Right lobe of liver (tissue), 6 donors: Measurements from ENCODE around the gene UBAC2. TPM values are rescaled to one million over a fixed set of nuclear protein-coding genes. Genes with fewer than 3 reads are reported as not detected.

Source experiments
- ATAC-seq, 4 donors: fragments of 200-7000 bp; cut with Tn5 transposase; one replicate each; pipeline ENCODE4 v1.9.1; 2020; ENCODE audit warnings: mild to moderate bottlenecking in 4 of 4, moderate library complexity in 4 of 4
- DNase-seq, 3 donors: peaks; one replicate each; pipeline ENCODE4 v3.0.0-alpha.2; 2020
- H3K27ac ChIP-seq, 3 donors: fragments of 200-600 bp; one replicate each; pipeline ENCODE4 v1.8.0; 2022
- H3K27me3 ChIP-seq, 2 donors: fragments of 200-600 bp; one replicate each; pipeline ENCODE4 v1.8.0; 2022
- H3K36me3 ChIP-seq, 4 donors: fragments of 200-600 bp; sonication (generic) in 1 of 4; one replicate each; pipeline versions ENCODE4 v1.5.1 to v1.8.0; 2017 to 2022; ENCODE audit warnings: control low read depth in 1 of 4
- H3K4me1 ChIP-seq, 4 donors: fragments of 200-600 bp; sonication (generic) in 1 of 4; one replicate each; pipeline versions ENCODE4 v1.5.1 to v1.8.0; 2017 to 2022; ENCODE audit warnings: control low read depth in 1 of 4
- H3K4me3 ChIP-seq, 3 donors: fragments of 200-600 bp; one replicate each; pipeline ENCODE4 v1.8.0; 2022
- H3K9me3 ChIP-seq, 4 donors: fragments of 200-600 bp; sonication (generic) in 1 of 4; one replicate each; pipeline versions ENCODE4 v1.5.1 to v1.8.0; 2017 to 2022; ENCODE audit warnings: control low read depth in 1 of 4
- POLR2A ChIP-seq: fragments of 450-650 bp; IDR thresholded peaks from one replicate; pipeline ENCODE4 v1.6.1; 2017; ENCODE audit warnings: antibody characterized with exemption, mild to moderate bottlenecking
- WGBS: methylation state at CpG from one replicate; pipeline ENCODE4 v1.1.6; 2018; ENCODE audit warnings: low coverage, low lambda C conversion rate; ENCODE audit not compliant: insufficient coverage; ENCODE audit errors: missing lambda C conversion rate; 5-methylcytosine and 5-hydroxymethylcytosine counted together
- intact Hi-C, 2 donors: fragments of 100-400 bp; cut with DNase I; formaldehyde crosslinking; loops; one replicate each; pipeline versions ENCODE4 v1.11.2 to v1.14.1; 2022
- total RNA-seq, 6 experiments: library from RNA; depleted of rRNA in 2 of 6; stranded (reverse); fragments of >200 nt in 2 of 6; fragmentation: NEBNext Ultra II Directional in 3 of 6; extraction: Animal tissue kit (Norgen Biotek cat#: 25700) in 3 of 6; gene quantifications; one replicate each; pipeline versions ENCODE4 v1.1.0 to v1.2.4, GENCODE V29; 2016 to 2023
- TF ChIP-seq, protein P1 (sequence below), 4 donors: fragments of 200-600 bp in 3 of 4; fragments of 450-650 bp in 1 of 4; IDR thresholded peaks; one replicate each; pipeline versions ENCODE4 v1.5.1 to v1.8.0; 2016 to 2022; ENCODE audit warnings: antibody characterized with exemption in 4 of 4, mild to moderate bottlenecking in 2 of 4
- donor health status: DM: no; HTN: yes; CAD: no.
- donor health status: DM: no; HTN: no; CAD: no.
- donor health status: DM: no; HTN: no; CAD: no.
- donor health status: DM: no; HTN: yes; CAD: no.
- donor health status: DM: no; HTN: yes; CAD: no.

Gene UBAC2
- total RNA-seq, 6 experiments from 2014 or later = 30.2 to 45.0 (median 37.0) TPM

DNA sequence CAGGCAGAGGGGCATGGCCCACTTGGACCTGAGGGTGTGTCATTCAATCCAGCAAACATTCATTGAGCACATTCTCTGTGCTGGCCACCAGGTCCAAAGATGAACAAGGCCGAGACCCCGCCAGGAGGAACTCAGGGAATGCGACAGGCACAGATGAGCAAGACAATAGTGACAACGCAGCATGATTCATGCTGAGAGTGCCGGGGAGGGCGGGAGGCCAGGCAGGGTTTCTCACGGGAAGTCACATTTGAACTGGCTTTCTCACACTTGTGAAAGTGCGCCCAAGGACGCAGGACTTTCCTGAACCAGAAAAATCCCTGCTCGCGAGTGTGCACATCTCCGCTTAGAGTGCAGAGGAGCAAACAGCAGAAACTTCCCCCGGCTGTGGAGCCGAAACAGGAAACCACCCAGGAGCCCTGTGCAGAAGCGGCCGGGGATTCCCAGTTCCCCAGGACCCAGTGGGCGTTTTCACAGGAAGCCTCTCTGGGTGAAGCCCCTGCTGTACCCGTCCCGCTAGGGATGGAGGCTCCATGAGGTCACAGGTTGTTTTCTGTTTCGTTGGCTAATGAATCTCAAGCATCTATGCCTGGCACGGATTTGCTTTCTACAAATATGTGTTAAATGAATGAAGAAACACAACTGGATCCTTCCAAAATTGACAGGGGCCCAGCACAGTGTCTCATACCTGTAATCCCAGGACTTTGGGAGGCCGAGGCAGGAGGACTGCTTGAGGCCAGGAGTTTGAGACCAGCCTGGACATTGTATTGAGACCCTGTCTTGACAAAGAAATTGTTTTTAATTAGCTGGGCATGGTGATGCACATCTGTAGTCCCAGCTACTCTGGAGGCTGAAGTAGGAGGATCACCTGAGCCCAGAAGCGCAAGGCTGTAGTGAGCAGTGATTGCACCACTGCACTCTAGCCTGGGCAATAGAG, 232.2 kb downstream of the UBAC2 start:
- intact Hi-C loops = loop anchor here in 1 of 2 donors (5.0 to 10.0 kb wide), 2 partner anchors 166 to 258 kb away; no protein-coding TSS in a partner anchor

DNA sequence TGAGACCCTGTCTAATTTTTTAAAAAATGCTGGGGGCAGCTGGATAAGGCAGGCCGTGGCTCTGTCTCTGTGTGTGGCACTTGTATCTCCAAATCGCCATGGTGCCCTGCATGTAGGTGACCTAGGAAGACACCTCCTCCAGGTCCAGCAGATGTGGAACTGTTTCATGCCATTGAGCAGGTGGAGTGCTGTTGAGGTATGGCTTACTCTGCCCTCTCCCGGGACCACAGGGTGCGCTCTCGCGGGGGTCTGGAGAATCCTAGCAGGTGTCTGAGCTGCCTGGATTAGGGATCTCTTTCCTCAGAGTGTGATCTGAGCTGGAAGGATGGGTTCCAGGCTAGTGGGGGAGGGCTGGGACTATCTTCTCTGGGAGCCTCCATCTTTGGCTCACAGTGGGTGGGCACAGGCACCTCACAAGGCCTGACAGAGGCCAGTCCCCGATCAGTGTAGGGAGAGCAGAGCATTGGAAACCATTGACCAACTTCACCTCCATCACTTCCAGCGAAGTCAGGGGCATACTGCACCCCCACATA, 233.0 kb downstream of the UBAC2 start:
- intact Hi-C loops = loop anchor here in 1 of 2 donors (5.0 to 10.0 kb wide), 2 partner anchors 166 to 259 kb away; no protein-coding TSS in a partner anchor
- ATAC-seq (no peak), DNase-seq (no peak)
- WGBS = 88% methylated on average over 7 of the region's 8 CpGs
- H3K4me1 ChIP-seq = no peaks in the 10 kb centered on the region
- no peak for TF ChIP-seq POLR2A
- TF ChIP-seq, protein P1, sequence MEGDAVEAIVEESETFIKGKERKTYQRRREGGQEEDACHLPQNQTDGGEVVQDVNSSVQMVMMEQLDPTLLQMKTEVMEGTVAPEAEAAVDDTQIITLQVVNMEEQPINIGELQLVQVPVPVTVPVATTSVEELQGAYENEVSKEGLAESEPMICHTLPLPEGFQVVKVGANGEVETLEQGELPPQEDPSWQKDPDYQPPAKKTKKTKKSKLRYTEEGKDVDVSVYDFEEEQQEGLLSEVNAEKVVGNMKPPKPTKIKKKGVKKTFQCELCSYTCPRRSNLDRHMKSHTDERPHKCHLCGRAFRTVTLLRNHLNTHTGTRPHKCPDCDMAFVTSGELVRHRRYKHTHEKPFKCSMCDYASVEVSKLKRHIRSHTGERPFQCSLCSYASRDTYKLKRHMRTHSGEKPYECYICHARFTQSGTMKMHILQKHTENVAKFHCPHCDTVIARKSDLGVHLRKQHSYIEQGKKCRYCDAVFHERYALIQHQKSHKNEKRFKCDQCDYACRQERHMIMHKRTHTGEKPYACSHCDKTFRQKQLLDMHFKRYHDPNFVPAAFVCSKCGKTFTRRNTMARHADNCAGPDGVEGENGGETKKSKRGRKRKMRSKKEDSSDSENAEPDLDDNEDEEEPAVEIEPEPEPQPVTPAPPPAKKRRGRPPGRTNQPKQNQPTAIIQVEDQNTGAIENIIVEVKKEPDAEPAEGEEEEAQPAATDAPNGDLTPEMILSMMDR (IDR thresholded peaks at IDR 0.05) = no peak
- H3K27ac ChIP-seq = peak overlapping the region in 2 of 3 donors; percentile 43 to 64
- no peaks in the 10 kb centered on the region for H3K9me3 ChIP-seq
- H3K4me3 ChIP-seq = no peak overlapping the region
- H3K36me3 ChIP-seq = no peaks in the 10 kb centered on the region
- H3K27me3 ChIP-seq = no peaks in the 10 kb centered on the region

More for the DNA sequence above, 232.2 kb downstream of the UBAC2 start:
- Histone ChIP-seq H3K27me3 (no peaks in the 10 kb centered on the region), H3K4me3 (no peak overlapping the region), H3K27ac (peak overlapping the region; percentile 14 to 64 (median 43)), H3K9me3 (no peaks in the 10 kb centered on the region), H3K4me1 (no peaks in the 10 kb centered on the region), H3K36me3 (no peaks in the 10 kb centered on the region)
- no peak for TF ChIP-seq POLR2A
- TF ChIP-seq, protein P1 (IDR thresholded peaks at IDR 0.05) = no peak
- ATAC-seq (peak; percentile 62 to 79 (median 68)), DNase-seq (peak; percentile 60 to 75 (median 74))
- 31% methylated on average over 5 of the region's 23 CpGs for WGBS

DNA sequence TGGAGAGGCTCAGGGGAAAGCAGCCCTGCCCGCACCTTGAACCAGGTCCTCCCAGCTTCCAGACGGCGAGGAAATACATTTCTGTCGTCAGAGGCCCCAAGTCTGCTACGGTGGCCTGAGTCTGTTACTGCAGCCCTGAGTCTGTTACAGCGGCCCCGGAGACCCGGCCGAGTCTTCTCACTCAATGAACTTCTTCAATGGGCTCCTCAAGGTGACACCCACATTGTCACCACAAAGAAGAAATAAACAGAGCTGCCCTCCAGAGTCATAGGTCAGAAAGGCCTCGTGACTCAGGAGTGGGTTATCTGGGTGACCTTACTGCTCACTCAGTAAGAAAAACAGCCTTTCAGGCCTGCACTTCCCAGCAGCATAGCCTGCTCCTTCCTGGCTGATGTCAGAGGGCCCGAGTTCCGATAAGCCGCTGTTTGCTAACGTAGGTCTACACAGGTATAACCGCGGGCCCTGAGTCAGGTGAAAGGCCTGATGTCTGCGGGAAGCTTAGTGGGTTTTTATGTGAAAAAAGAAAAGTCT, 233.7 kb downstream of the UBAC2 start:
- 43% methylated on average over 5 of the region's 17 CpGs for WGBS
- peak; percentile 4 to 24 (median 10) for ATAC-seq
- no peaks in the 10 kb centered on the region for H3K36me3 ChIP-seq
- H3K4me3 ChIP-seq = no peak overlapping the region
- intact Hi-C loops = loop anchor here in 1 of 2 donors (5.0 to 10.0 kb wide), 2 partner anchors 167 to 260 kb away; no protein-coding TSS in a partner anchor
- H3K27ac ChIP-seq = no peak overlapping the region
- no peaks in the 10 kb centered on the region for H3K9me3 ChIP-seq
- no peaks in the 10 kb centered on the region for H3K27me3 ChIP-seq
- DNase-seq = no peak
- no peaks in the 10 kb centered on the region for H3K4me1 ChIP-seq
- TF ChIP-seq, protein P1 (IDR thresholded peaks at IDR 0.05) = no peak
- no peak for TF ChIP-seq POLR2A

DNA sequence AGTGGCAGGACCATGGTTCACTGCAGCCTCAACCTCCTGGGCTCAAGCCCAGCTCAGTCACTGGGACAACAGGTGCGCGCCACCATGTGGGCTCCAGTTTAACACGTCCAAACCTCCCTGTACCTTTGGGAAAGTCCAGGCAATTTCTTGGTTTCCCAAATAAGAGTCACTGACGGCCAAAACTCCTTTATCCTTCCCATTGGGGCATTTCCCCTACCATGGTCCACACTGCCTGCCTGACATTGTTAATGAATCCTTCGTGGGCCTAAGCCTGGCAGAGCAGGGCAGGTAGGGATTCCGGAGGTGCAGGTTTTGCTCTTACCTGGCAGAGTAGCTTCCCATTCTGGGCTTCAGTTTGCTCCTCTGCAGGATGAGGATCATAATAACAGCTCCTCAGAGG, 234.5 kb downstream of the UBAC2 start:
- 89% methylated on average over 4 of the region's 6 CpGs for WGBS
- Histone ChIP-seq H3K27me3 (no peaks in the 10 kb centered on the region), H3K36me3 (no peaks in the 10 kb centered on the region), H3K4me3 (no peak overlapping the region), H3K9me3 (no peaks in the 10 kb centered on the region), H3K27ac (no peak overlapping the region), H3K4me1 (no peaks in the 10 kb centered on the region)
- DNase-seq (no peak), ATAC-seq (no peak)
- intact Hi-C loops = loop anchor here (5.0 to 10.0 kb wide), 3 partner anchors 168 to 260 kb away; no protein-coding TSS in a partner anchor
- TF ChIP-seq, protein P1 (IDR thresholded peaks at IDR 0.05) = no peak
- TF ChIP-seq POLR2A = no peak
